Astrocyte (in vitro differentiated cells and primary cell): ENCODE data around the gene SMARCD1. TPM values are rescaled to one million over a fixed set of nuclear protein-coding genes. Genes with fewer than 3 reads are reported as not detected.

ENCODE experiments used
- DNase-seq: peaks from one replicate; pipeline ENCODE4 v3.0.0-alpha.2; 2010; ENCODE audit warnings: low read depth
- FAIRE-seq: peaks from 2 replicates; lab custom pipeline; 2011; peaks lifted over from hg19 to GRCh38; lab: Jason Lieb, UNC
- H2AFZ ChIP-seq: 2 replicates; pipeline ENCODE4 v1.6.0; 2012; ENCODE audit warnings: low read depth, low read length, inconsistent platforms
- H3K27ac ChIP-seq: 2 replicates; pipeline ENCODE4 v1.5.1; 2011; ENCODE audit warnings: low read depth, low read length, inconsistent platforms
- H3K27me3 ChIP-seq: 2 replicates; pipeline ENCODE4 v1.6.0; 2011; ENCODE audit warnings: low read length, inconsistent platforms; ENCODE audit not compliant: insufficient read depth
- H3K36me3 ChIP-seq: 2 replicates; pipeline ENCODE4 v1.5.1; 2011; ENCODE audit warnings: low read length, inconsistent platforms; ENCODE audit not compliant: insufficient read depth
- H3K4me1 ChIP-seq: 2 replicates; pipeline ENCODE4 v1.5.1; 2011; ENCODE audit warnings: low read length, inconsistent platforms; ENCODE audit not compliant: insufficient read depth
- H3K4me2 ChIP-seq: 2 replicates; pipeline ENCODE4 v1.6.0; 2012; ENCODE audit warnings: low read length, inconsistent platforms
- H3K4me3 ChIP-seq: 2 replicates; pipeline ENCODE4 v1.5.1; 2011; ENCODE audit warnings: low read depth, mild to moderate bottlenecking, low read length, inconsistent platforms; ENCODE audit not compliant: insufficient read depth
- H3K79me2 ChIP-seq: 2 replicates; pipeline ENCODE4 v1.6.0; 2012; ENCODE audit warnings: mild to moderate bottlenecking, low read length, inconsistent platforms; ENCODE audit not compliant: insufficient read depth
- H3K9ac ChIP-seq: 2 replicates; pipeline ENCODE4 v1.6.0; 2012; ENCODE audit warnings: mild to moderate bottlenecking, low read length, inconsistent platforms
- H3K9me3 ChIP-seq: 2 replicates; pipeline ENCODE4 v1.5.1; 2012; ENCODE audit warnings: low read depth, mild to moderate bottlenecking, low read length, inconsistent platforms; ENCODE audit not compliant: insufficient read depth
- H4K20me1 ChIP-seq: 2 replicates; pipeline ENCODE4 v1.6.0; 2012; ENCODE audit warnings: low read length, inconsistent platforms; ENCODE audit not compliant: insufficient read depth
- H3K27ac Mint-ChIP-seq: one replicate; pipeline ENCODE4 v1.8.0; 2021; ENCODE audit warnings: mild to moderate bottlenecking, mixed read lengths; ENCODE audit not compliant: unreplicated experiment
- H3K27me3 Mint-ChIP-seq: one replicate; pipeline ENCODE4 v1.8.0; 2021; ENCODE audit warnings: low read depth, mixed read lengths; ENCODE audit not compliant: unreplicated experiment
- H3K36me3 Mint-ChIP-seq: one replicate; pipeline ENCODE4 v1.8.0; 2021; ENCODE audit warnings: low read depth, mixed read lengths; ENCODE audit not compliant: unreplicated experiment
- H3K4me1 Mint-ChIP-seq: one replicate; pipeline ENCODE4 v1.8.0; 2021; ENCODE audit warnings: low read depth, mixed read lengths; ENCODE audit not compliant: unreplicated experiment
- H3K4me3 Mint-ChIP-seq: one replicate; pipeline ENCODE4 v1.8.0; 2021; ENCODE audit warnings: mild to moderate bottlenecking, moderate library complexity, mixed read lengths; ENCODE audit not compliant: unreplicated experiment
- H3K9me3 Mint-ChIP-seq: one replicate; pipeline ENCODE4 v1.8.0; 2021; ENCODE audit warnings: mild to moderate bottlenecking, mixed read lengths; ENCODE audit not compliant: unreplicated experiment
- EZH2 ChIP-seq: IDR thresholded peaks from 2 replicates; pipeline ENCODE4 v1.6.1; 2012; ENCODE audit warnings: mild to moderate bottlenecking, low read length, inconsistent platforms; ENCODE audit not compliant: insufficient read depth
- total RNA-seq: library from RNA; stranded (reverse); gene quantifications from 2 replicates; pipeline ENCODE4 v1.2.1, GENCODE V29; 2021
- TF ChIP-seq, protein P1 (sequence below): IDR thresholded peaks from 2 replicates; pipeline ENCODE4 v1.5.1; 2011; ENCODE audit warnings: low read depth, mild to moderate bottlenecking, inconsistent platforms, low read length, moderate library complexity; ENCODE audit not compliant: insufficient read depth

Gene SMARCD1
- total RNA-seq, 1 donor from 2014 or later, result 64.4 TPM

DNA sequence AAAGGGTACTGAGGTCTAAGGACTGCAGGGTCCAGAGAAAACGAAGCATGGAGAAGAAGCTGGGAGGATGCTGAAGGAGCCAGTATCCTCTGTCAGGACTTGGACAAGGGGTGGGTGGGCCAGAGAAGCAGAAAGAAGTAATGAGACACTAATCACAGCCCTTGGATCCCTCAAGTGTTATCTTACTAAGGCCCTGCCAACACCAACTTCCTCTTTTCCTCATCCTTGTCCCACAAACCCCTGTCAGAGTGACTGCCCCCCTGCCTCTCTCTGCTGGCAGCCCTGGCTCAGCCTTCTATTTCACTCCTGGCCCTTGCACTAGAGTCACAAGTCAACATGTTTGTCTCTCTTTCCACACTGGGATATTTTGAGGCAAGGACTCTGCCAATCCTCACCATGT, 31.6 kb upstream of the SMARCD1 start:
- peaks cover 29% of the 10 kb centered on the region for H3K27me3 ChIP-seq
- Mint-ChIP-seq H3K27ac (no peak overlapping the region), H3K4me1 (peaks cover 10% of the 10 kb centered on the region), H3K27me3 (peaks cover 62% of the 10 kb centered on the region), H3K4me3 (no peak overlapping the region), H3K36me3 (peaks cover 3% of the 10 kb centered on the region), H3K9me3 (no peaks in the 10 kb centered on the region)
- peaks cover 5% of the 10 kb centered on the region for H4K20me1 ChIP-seq
- TF ChIP-seq EZH2, result no peak
- TF ChIP-seq, protein P1, sequence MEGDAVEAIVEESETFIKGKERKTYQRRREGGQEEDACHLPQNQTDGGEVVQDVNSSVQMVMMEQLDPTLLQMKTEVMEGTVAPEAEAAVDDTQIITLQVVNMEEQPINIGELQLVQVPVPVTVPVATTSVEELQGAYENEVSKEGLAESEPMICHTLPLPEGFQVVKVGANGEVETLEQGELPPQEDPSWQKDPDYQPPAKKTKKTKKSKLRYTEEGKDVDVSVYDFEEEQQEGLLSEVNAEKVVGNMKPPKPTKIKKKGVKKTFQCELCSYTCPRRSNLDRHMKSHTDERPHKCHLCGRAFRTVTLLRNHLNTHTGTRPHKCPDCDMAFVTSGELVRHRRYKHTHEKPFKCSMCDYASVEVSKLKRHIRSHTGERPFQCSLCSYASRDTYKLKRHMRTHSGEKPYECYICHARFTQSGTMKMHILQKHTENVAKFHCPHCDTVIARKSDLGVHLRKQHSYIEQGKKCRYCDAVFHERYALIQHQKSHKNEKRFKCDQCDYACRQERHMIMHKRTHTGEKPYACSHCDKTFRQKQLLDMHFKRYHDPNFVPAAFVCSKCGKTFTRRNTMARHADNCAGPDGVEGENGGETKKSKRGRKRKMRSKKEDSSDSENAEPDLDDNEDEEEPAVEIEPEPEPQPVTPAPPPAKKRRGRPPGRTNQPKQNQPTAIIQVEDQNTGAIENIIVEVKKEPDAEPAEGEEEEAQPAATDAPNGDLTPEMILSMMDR, result no peak
- no peak overlapping the region for H2AFZ ChIP-seq
- H3K36me3 ChIP-seq, result no peaks in the 10 kb centered on the region
- no peak overlapping the region for H3K27ac ChIP-seq
- no peak overlapping the region for H3K4me3 ChIP-seq
- no peak overlapping the region for H3K9ac ChIP-seq
- H3K79me2 ChIP-seq, result no peaks in the 10 kb centered on the region
- peaks cover 10% of the 10 kb centered on the region for H3K4me1 ChIP-seq
- DNase-seq, result no peak
- no peaks in the 10 kb centered on the region for H3K9me3 ChIP-seq
- no peak for FAIRE-seq
- no peak overlapping the region for H3K4me2 ChIP-seq

DNA sequence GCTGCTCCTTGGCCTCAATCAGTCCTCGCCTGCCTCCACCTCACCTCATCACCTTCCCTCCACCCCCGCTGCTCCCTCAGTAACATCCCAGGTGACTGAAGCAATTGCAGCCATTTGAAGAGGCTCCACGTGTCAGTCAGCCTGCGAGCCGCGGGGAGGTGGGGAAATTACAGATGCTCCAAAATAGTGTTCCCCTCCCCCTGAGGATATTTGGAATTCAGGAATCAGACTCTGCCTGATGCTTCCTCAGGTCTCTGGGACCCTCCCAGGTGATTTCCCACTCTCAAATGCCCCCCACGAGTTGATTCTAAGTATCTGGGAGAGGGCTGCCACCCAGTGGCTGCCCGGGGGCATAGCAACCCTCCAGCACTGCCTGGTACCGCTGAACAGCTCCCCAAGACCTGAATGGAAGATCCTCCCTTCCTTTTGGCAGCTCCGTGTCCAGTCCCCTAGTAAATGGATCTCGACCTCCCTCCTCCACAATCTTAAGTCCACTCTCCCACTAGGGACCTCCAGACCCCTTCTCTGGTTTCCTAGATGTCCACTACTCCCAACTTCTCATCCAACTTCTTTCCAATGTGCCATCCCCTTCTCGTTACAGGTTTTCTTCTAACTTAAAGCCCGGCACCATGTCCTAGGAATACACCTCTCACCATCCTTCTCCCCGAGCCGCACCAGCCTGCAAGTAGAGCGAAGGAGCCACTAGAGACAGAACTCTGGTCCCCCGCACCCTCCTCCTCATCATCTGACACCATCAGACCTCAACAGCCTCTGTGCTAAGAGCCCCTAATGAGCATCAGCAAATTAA, 29.1 kb upstream of the SMARCD1 start:
- H3K27me3 ChIP-seq, result peaks cover 20% of the 10 kb centered on the region
- H4K20me1 ChIP-seq, result peaks cover 5% of the 10 kb centered on the region
- Mint-ChIP-seq H3K9me3 (no peaks in the 10 kb centered on the region), H3K27me3 (peaks cover 60% of the 10 kb centered on the region), H3K27ac (no peak overlapping the region), H3K36me3 (peaks cover 8% of the 10 kb centered on the region), H3K4me1 (peaks cover 17% of the 10 kb centered on the region), H3K4me3 (peak overlapping the region; percentile 51)
- H3K4me2 ChIP-seq, result peak overlapping the region; percentile 65
- no peak overlapping the region for H3K4me3 ChIP-seq
- DNase-seq (no peak), FAIRE-seq (no peak)
- H3K9ac ChIP-seq, result no peak overlapping the region
- H3K4me1 ChIP-seq, result peaks cover 15% of the 10 kb centered on the region
- TF ChIP-seq, protein P1, result peak; percentile 95
- TF ChIP-seq EZH2, result no peak
- H3K27ac ChIP-seq, result no peak overlapping the region
- no peaks in the 10 kb centered on the region for H3K79me2 ChIP-seq
- no peaks in the 10 kb centered on the region for H3K36me3 ChIP-seq
- H2AFZ ChIP-seq, result peak overlapping the region; percentile 43
- H3K9me3 ChIP-seq, result no peaks in the 10 kb centered on the region

DNA sequence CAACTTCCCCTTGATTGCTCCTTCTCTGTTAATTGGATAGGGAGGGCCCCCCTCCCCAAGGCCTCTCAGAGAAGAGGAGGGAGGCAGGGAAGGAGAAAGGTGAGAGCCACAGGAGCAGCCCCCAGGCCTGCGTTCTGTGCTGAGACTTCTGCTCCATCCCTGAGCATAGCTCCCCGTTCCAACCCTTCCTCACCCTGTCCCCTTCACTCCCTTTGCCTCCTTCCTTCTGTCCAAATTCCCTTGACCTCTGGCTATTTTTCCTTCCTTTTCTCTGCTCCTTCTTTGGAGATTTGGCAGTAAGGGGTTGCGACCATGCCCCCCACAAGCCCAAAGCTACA, 28.5 kb upstream of the SMARCD1 start:
- peak overlapping the region; percentile 70 for H3K4me3 ChIP-seq
- peaks cover 5% of the 10 kb centered on the region for H4K20me1 ChIP-seq
- DNase-seq, result no peak
- H3K4me3 Mint-ChIP-seq, result peak overlapping the region; percentile 92
- peaks cover 14% of the 10 kb centered on the region for H3K27me3 ChIP-seq
- no peak overlapping the region for H3K27ac ChIP-seq
- H3K36me3 Mint-ChIP-seq, result peaks cover 13% of the 10 kb centered on the region
- no peak for TF ChIP-seq EZH2
- TF ChIP-seq, protein P1, result no peak
- peaks cover 15% of the 10 kb centered on the region for H3K4me1 ChIP-seq
- no peak for FAIRE-seq
- peak overlapping the region; percentile 97 for H3K4me2 ChIP-seq
- no peaks in the 10 kb centered on the region for H3K36me3 ChIP-seq
- peaks cover 17% of the 10 kb centered on the region for H3K4me1 Mint-ChIP-seq
- peak overlapping the region; percentile 70 for H3K27ac Mint-ChIP-seq
- H2AFZ ChIP-seq, result peak overlapping the region; percentile 84
- no peaks in the 10 kb centered on the region for H3K79me2 ChIP-seq
- H3K9ac ChIP-seq, result no peak overlapping the region
- H3K9me3 Mint-ChIP-seq, result peaks cover 3% of the 10 kb centered on the region
- no peaks in the 10 kb centered on the region for H3K9me3 ChIP-seq
- H3K27me3 Mint-ChIP-seq, result peaks cover 60% of the 10 kb centered on the region
